Stimulated activated CD4-positive, alpha-beta T cell treated with anti-CD3 and anti-CD28 coated beads, Interleukin-1b, Interleukin-23, amount 100 ng/mL, for 48 hours (primary cell): ENCODE results near the gene ACE.

Experiments
- DNase-seq: peaks from one replicate; pipeline ENCODE4 v3.0.0-alpha.2; 2020

Gene ACE

GRCh38 chr17:63476854-63477479 lies at the start of gene ACE:
ACE (plus strand) TSS chr17:63477061; CDS start chr17:63477095, 34 bp downstream.
- peak; percentile 21 for DNase-seq

GRCh38 chr17:63429766-63430165 lies 47.1 kb upstream of the ACE start:
- DNase-seq = no peak

- no peak for DNase-seq
Observed at GRCh38 chr17:63430223-63430622, 46.6 kb upstream of the ACE start.

GRCh38 chr17:63431618-63431938 lies 45.3 kb upstream of the ACE start:
- DNase-seq = no peak

- no peak for DNase-seq
Observed at GRCh38 chr17:63431939-63432804, 44.7 kb upstream of the ACE start.

- no peak for DNase-seq
Observed at GRCh38 chr17:63433746-63434591, 42.9 kb upstream of the ACE start.

GRCh38 chr17:63434951-63435571 lies 41.8 kb upstream of the ACE start:
- no peak for DNase-seq

- DNase-seq = no peak
Observed at GRCh38 chr17:63435681-63436522, 41.0 kb upstream of the ACE start.

- no peak for DNase-seq
Observed at GRCh38 chr17:63436523-63437110, 40.2 kb upstream of the ACE start.

GRCh38 chr17:63437287-63438091 lies 39.4 kb upstream of the ACE start:
- no peak for DNase-seq

GRCh38 chr17:63438092-63439051 lies 38.5 kb upstream of the ACE start:
- DNase-seq = no peak

GRCh38 chr17:63439687-63440086 lies 37.2 kb upstream of the ACE start:
- no peak for DNase-seq

GRCh38 chr17:63440127-63440769 lies 36.6 kb upstream of the ACE start:
- DNase-seq = no peak

GRCh38 chr17:63440770-63441335 lies 36.0 kb upstream of the ACE start:
- DNase-seq = no peak

GRCh38 chr17:63441654-63442053 lies 35.2 kb upstream of the ACE start:
- DNase-seq = no peak

GRCh38 chr17:63442074-63442473 lies 34.8 kb upstream of the ACE start:
- DNase-seq = no peak

- no peak for DNase-seq
Observed at GRCh38 chr17:63442549-63443035, 34.3 kb upstream of the ACE start.

GRCh38 chr17:63443053-63443452 lies 33.8 kb upstream of the ACE start:
- no peak for DNase-seq

- DNase-seq = no peak
Observed at GRCh38 chr17:63444457-63444856, 32.4 kb upstream of the ACE start.
